Activated T-helper 17 cell treated with anti-CD3 and anti-CD28 coated beads, Interleukin-2, amount 50 U/mL, for 72 hours (primary cell): ENCODE results near the gene RAP1A. TPM values are rescaled to one million over a fixed set of nuclear protein-coding genes. Genes with fewer than 3 reads are reported as not detected.

Experiments used
- ATAC-seq: fragments of 150-1000 bp; cut with Tn5 transposase; replicated peaks from 2 replicates; pipeline ENCODE4 v1.10.0; 2021; ENCODE audit warnings: mild to moderate bottlenecking, moderate library complexity
- H3K27ac Mint-ChIP-seq: one replicate; pipeline ENCODE4 v1.8.0; 2022; ENCODE audit warnings: mixed read lengths
- H3K27me3 Mint-ChIP-seq: one replicate; pipeline ENCODE4 v1.8.0; 2022; ENCODE audit warnings: mixed read lengths
- H3K36me3 Mint-ChIP-seq: one replicate; pipeline ENCODE4 v1.8.0; 2022; ENCODE audit warnings: low read depth, mild to moderate bottlenecking, mixed read lengths
- H3K4me1 Mint-ChIP-seq: one replicate; pipeline ENCODE4 v1.8.0; 2022; ENCODE audit warnings: mixed read lengths
- H3K4me3 Mint-ChIP-seq: one replicate; pipeline ENCODE4 v1.8.0; 2022; ENCODE audit warnings: mild to moderate bottlenecking, mixed read lengths
- H3K9me3 Mint-ChIP-seq: one replicate; pipeline ENCODE4 v1.8.0; 2022; ENCODE audit warnings: mixed read lengths
- total RNA-seq, 2 donors: library from RNA; stranded (reverse); gene quantifications; one replicate each; pipeline ENCODE4 v1.2.3, GENCODE V29; 2022

RAP1A gene
- 100 to 1,000 TPM; 155 to 209 TPM for total RNA-seq

- ATAC-seq: peak; percentile 74
- peaks cover 55% of the 10 kb centered on the region for H3K4me1 Mint-ChIP-seq
- H3K4me3 Mint-ChIP-seq: peak within 1 kb of the TSS; percentile 97
- no peaks in the 10 kb centered on the region for H3K9me3 Mint-ChIP-seq
- no peaks in the 10 kb centered on the region for H3K27me3 Mint-ChIP-seq
- peaks cover 41% of the 10 kb centered on the region for H3K36me3 Mint-ChIP-seq
- H3K27ac Mint-ChIP-seq: peak within 1 kb of the TSS; percentile 92
These were observed at the start of gene RAP1A for GRCh38 chr1:111619635-111620440. Gene RAP1A, plus strand, starts transcription at chr1:111619789. Its CDS starts 71,572 bp downstream, at chr1:111691361.

- Mint-ChIP-seq H3K36me3 (no peaks in the 10 kb centered on the region), H3K4me1 (peaks cover 9% of the 10 kb centered on the region), H3K4me3 (no peak overlapping the region), H3K9me3 (no peaks in the 10 kb centered on the region), H3K27ac (no peak overlapping the region), H3K27me3 (no peaks in the 10 kb centered on the region)
- ATAC-seq: no peak
These were observed 49.7 kb upstream of the RAP1A start for GRCh38 chr1:111569913-111570312.

- peak overlapping the region; percentile 30 for H3K4me3 Mint-ChIP-seq
These were observed 48.8 kb upstream of the RAP1A start for GRCh38 chr1:111570781-111571181.

GRCh38 chr1:111571239-111571638, 48.4 kb upstream of the RAP1A start:
- Mint-ChIP-seq H3K9me3 (no peaks in the 10 kb centered on the region), H3K27ac (peak overlapping the region; percentile 37), H3K27me3 (no peaks in the 10 kb centered on the region), H3K4me1 (peaks cover 9% of the 10 kb centered on the region), H3K4me3 (peak overlapping the region; percentile 30), H3K36me3 (no peaks in the 10 kb centered on the region)
- ATAC-seq: peak; percentile 19

More at GRCh38 chr1:111570781-111571181, 48.8 kb upstream of the RAP1A start:
- Mint-ChIP-seq H3K27me3 (no peaks in the 10 kb centered on the region), H3K9me3 (no peaks in the 10 kb centered on the region), H3K36me3 (no peaks in the 10 kb centered on the region), H3K27ac (peak overlapping the region; percentile 37), H3K4me1 (peaks cover 9% of the 10 kb centered on the region)
- ATAC-seq: peak; percentile 74

GRCh38 chr1:111571987-111572386, 47.6 kb upstream of the RAP1A start:
- Mint-ChIP-seq H3K36me3 (no peaks in the 10 kb centered on the region), H3K4me1 (peaks cover 9% of the 10 kb centered on the region), H3K4me3 (no peak overlapping the region), H3K27ac (no peak overlapping the region), H3K9me3 (no peaks in the 10 kb centered on the region), H3K27me3 (no peaks in the 10 kb centered on the region)
- ATAC-seq: no peak

GRCh38 chr1:111576547-111576946, 43.0 kb upstream of the RAP1A start:
- no peaks in the 10 kb centered on the region for H3K27me3 Mint-ChIP-seq
- no peak for ATAC-seq

GRCh38 chr1:111577814-111578213, 41.8 kb upstream of the RAP1A start:
- Mint-ChIP-seq H3K36me3 (no peaks in the 10 kb centered on the region), H3K4me1 (no peaks in the 10 kb centered on the region), H3K27ac (no peak overlapping the region), H3K4me3 (no peak overlapping the region), H3K27me3 (no peaks in the 10 kb centered on the region), H3K9me3 (no peaks in the 10 kb centered on the region)
- no peak for ATAC-seq

More at GRCh38 chr1:111576547-111576946, 43.0 kb upstream of the RAP1A start:
- no peaks in the 10 kb centered on the region for H3K4me1 Mint-ChIP-seq
- no peaks in the 10 kb centered on the region for H3K36me3 Mint-ChIP-seq
- no peaks in the 10 kb centered on the region for H3K9me3 Mint-ChIP-seq
- H3K4me3 Mint-ChIP-seq: no peak overlapping the region
- no peak overlapping the region for H3K27ac Mint-ChIP-seq

GRCh38 chr1:111581166-111581565, 38.4 kb upstream of the RAP1A start:
- no peaks in the 10 kb centered on the region for H3K27me3 Mint-ChIP-seq
- H3K27ac Mint-ChIP-seq: no peak overlapping the region
- no peaks in the 10 kb centered on the region for H3K36me3 Mint-ChIP-seq
- H3K4me3 Mint-ChIP-seq: no peak overlapping the region
- H3K9me3 Mint-ChIP-seq: no peaks in the 10 kb centered on the region
- ATAC-seq: no peak
- no peaks in the 10 kb centered on the region for H3K4me1 Mint-ChIP-seq

- no peak overlapping the region for H3K4me3 Mint-ChIP-seq
- no peaks in the 10 kb centered on the region for H3K27me3 Mint-ChIP-seq
- no peaks in the 10 kb centered on the region for H3K9me3 Mint-ChIP-seq
- H3K27ac Mint-ChIP-seq: no peak overlapping the region
- ATAC-seq: no peak
- no peaks in the 10 kb centered on the region for H3K36me3 Mint-ChIP-seq
- no peaks in the 10 kb centered on the region for H3K4me1 Mint-ChIP-seq
These were observed 37.6 kb upstream of the RAP1A start for GRCh38 chr1:111582016-111582415.

GRCh38 chr1:111582644-111583618, 36.7 kb upstream of the RAP1A start:
- Mint-ChIP-seq H3K4me3 (no peak overlapping the region), H3K27me3 (no peaks in the 10 kb centered on the region), H3K36me3 (no peaks in the 10 kb centered on the region), H3K4me1 (no peaks in the 10 kb centered on the region), H3K9me3 (no peaks in the 10 kb centered on the region), H3K27ac (no peak overlapping the region)
- ATAC-seq: no peak

- no peaks in the 10 kb centered on the region for H3K4me1 Mint-ChIP-seq
- H3K9me3 Mint-ChIP-seq: no peaks in the 10 kb centered on the region
- no peak overlapping the region for H3K27ac Mint-ChIP-seq
- no peaks in the 10 kb centered on the region for H3K27me3 Mint-ChIP-seq
- no peaks in the 10 kb centered on the region for H3K36me3 Mint-ChIP-seq
- no peak overlapping the region for H3K4me3 Mint-ChIP-seq
- ATAC-seq: peak; percentile 56
These were observed 34.0 kb upstream of the RAP1A start for GRCh38 chr1:111585447-111586086.

GRCh38 chr1:111586112-111586511, 33.5 kb upstream of the RAP1A start:
- no peak overlapping the region for H3K27ac Mint-ChIP-seq
- H3K4me3 Mint-ChIP-seq: no peak overlapping the region
- peak; percentile 58 for ATAC-seq
- no peaks in the 10 kb centered on the region for H3K27me3 Mint-ChIP-seq
- H3K9me3 Mint-ChIP-seq: no peaks in the 10 kb centered on the region
- H3K4me1 Mint-ChIP-seq: no peaks in the 10 kb centered on the region
- H3K36me3 Mint-ChIP-seq: no peaks in the 10 kb centered on the region

GRCh38 chr1:111587509-111588174, 31.9 kb upstream of the RAP1A start:
- Mint-ChIP-seq H3K27ac (no peak overlapping the region), H3K4me3 (no peak overlapping the region), H3K27me3 (no peaks in the 10 kb centered on the region), H3K9me3 (no peaks in the 10 kb centered on the region), H3K36me3 (peaks cover 2% of the 10 kb centered on the region), H3K4me1 (peaks cover 3% of the 10 kb centered on the region)
- ATAC-seq: peak; percentile 63

- Mint-ChIP-seq H3K4me1 (peaks cover 38% of the 10 kb centered on the region), H3K27ac (peak overlapping the region; percentile 78)
These were observed 27.7 kb upstream of the RAP1A start for GRCh38 chr1:111591937-111592336.

More at GRCh38 chr1:111591937-111592336, 27.7 kb upstream of the RAP1A start:
- no peak for ATAC-seq
- Mint-ChIP-seq H3K4me3 (peak overlapping the region; percentile 85), H3K36me3 (peaks cover 7% of the 10 kb centered on the region), H3K9me3 (no peaks in the 10 kb centered on the region), H3K27me3 (no peaks in the 10 kb centered on the region)
